Fibroblast of upper back skin (primary cell): ENCODE results near the gene DLGAP1.
A peak's percentile ranks its signal among the peaks of the same experiment; 100 is the strongest.

Experiments used
- DNase-seq: peaks from one replicate; pipeline ENCODE4 v3.0.0-alpha.2; 2013

Gene DLGAP1

GRCh38 chr18:3848316-3848715 lies 606.8 kb downstream of the DLGAP1 start:
- no peak for DNase-seq

GRCh38 chr18:3845161-3845560 lies 609.9 kb downstream of the DLGAP1 start:
- DNase-seq: no peak

GRCh38 chr18:3842844-3843243 lies 612.3 kb downstream of the DLGAP1 start:
- DNase-seq: no peak

- DNase-seq: peak; percentile 6
Observed at GRCh38 chr18:3840766-3841165, 614.3 kb downstream of the DLGAP1 start.

GRCh38 chr18:3839581-3839981 lies 615.5 kb downstream of the DLGAP1 start:
- no peak for DNase-seq

- no peak for DNase-seq
Observed at GRCh38 chr18:3836483-3837335, 618.4 kb downstream of the DLGAP1 start.

- no peak for DNase-seq
Observed at GRCh38 chr18:3832025-3832638, 623.0 kb downstream of the DLGAP1 start.

GRCh38 chr18:3830604-3831003 lies 624.5 kb downstream of the DLGAP1 start:
- no peak for DNase-seq

- DNase-seq: no peak
Observed at GRCh38 chr18:3827236-3827845, 627.8 kb downstream of the DLGAP1 start.

- no peak for DNase-seq
Observed at GRCh38 chr18:3826021-3826420, 629.1 kb downstream of the DLGAP1 start.

- no peak for DNase-seq
Observed at GRCh38 chr18:3824101-3824500, 631.0 kb downstream of the DLGAP1 start.

GRCh38 chr18:3823073-3823472 lies 632.0 kb downstream of the DLGAP1 start:
- DNase-seq: no peak

- no peak for DNase-seq
Observed at GRCh38 chr18:3821524-3821923, 633.6 kb downstream of the DLGAP1 start.

GRCh38 chr18:3819961-3820360 lies 635.1 kb downstream of the DLGAP1 start:
- DNase-seq: no peak

- peak; percentile 95 for DNase-seq
Observed at GRCh38 chr18:3816610-3817363, 638.3 kb downstream of the DLGAP1 start.

- no peak for DNase-seq
Observed at GRCh38 chr18:3815991-3816390, 639.1 kb downstream of the DLGAP1 start.

GRCh38 chr18:3814816-3815215 lies 640.3 kb downstream of the DLGAP1 start:
- peak; percentile 50 for DNase-seq

GRCh38 chr18:3810296-3810695 lies 644.8 kb downstream of the DLGAP1 start:
- DNase-seq: peak; percentile 11

GRCh38 chr18:3808985-3809780 lies 645.9 kb downstream of the DLGAP1 start:
- no peak for DNase-seq

GRCh38 chr18:3806656-3807055 lies 648.5 kb downstream of the DLGAP1 start:
- DNase-seq: no peak

GRCh38 chr18:3804336-3804735 lies 650.8 kb downstream of the DLGAP1 start:
- DNase-seq: no peak

GRCh38 chr18:3803350-3803749 lies 651.8 kb downstream of the DLGAP1 start:
- DNase-seq: no peak
